Trophoblast cell (in vitro differentiated cells and primary cell): ENCODE results near the gene SKP2.
"Not testable (repeated sequence)": the region's sequence is repeated elsewhere in the genome, so short reads cannot be mapped to it uniquely, and the experiment has no call there.

Experiments used
- DNase-seq, 2 donors: peaks; one replicate each; pipeline ENCODE4 v3.0.0-alpha.2; 2016
- H2AFZ ChIP-seq: 2 replicates; pipeline ENCODE4 v1.6.1; 2013; ENCODE audit warnings: low read length, moderate library complexity, mild to moderate bottlenecking; ENCODE audit not compliant: insufficient read depth, poor library complexity
- H2AK5ac ChIP-seq: 2 replicates; pipeline ENCODE4 v1.6.1; 2013; ENCODE audit warnings: mild to moderate bottlenecking, low read length
- H2BK120ac ChIP-seq: 2 replicates; pipeline ENCODE4 v1.6.1; 2013; ENCODE audit warnings: low read length, mild to moderate bottlenecking, moderate library complexity; ENCODE audit not compliant: insufficient read depth, poor library complexity
- H2BK12ac ChIP-seq: 2 replicates; pipeline ENCODE4 v1.6.1; 2013; ENCODE audit warnings: mild to moderate bottlenecking, low read length, moderate library complexity
- H2BK5ac ChIP-seq: 2 replicates; pipeline ENCODE4 v1.6.1; 2013; ENCODE audit warnings: low read length, low read depth, moderate library complexity, mild to moderate bottlenecking; ENCODE audit not compliant: poor library complexity
- H3K14ac ChIP-seq: 2 replicates; pipeline ENCODE4 v1.6.1; 2013; ENCODE audit warnings: mild to moderate bottlenecking, low read length
- H3K18ac ChIP-seq: 2 replicates; pipeline ENCODE4 v1.6.1; 2013; ENCODE audit warnings: mild to moderate bottlenecking, low read length
- H3K23ac ChIP-seq: 2 replicates; pipeline ENCODE4 v1.6.1; 2013; ENCODE audit warnings: low read length
- H3K27ac ChIP-seq: 2 replicates; pipeline ENCODE4 v1.5.1; 2013; ENCODE audit warnings: low read depth, mild to moderate bottlenecking, inconsistent platforms, low read length, moderate library complexity
- H3K27me3 ChIP-seq: 2 replicates; pipeline ENCODE4 v1.6.1; 2013; ENCODE audit warnings: inconsistent platforms, mild to moderate bottlenecking, low read length, moderate library complexity; ENCODE audit not compliant: insufficient read depth
- H3K36me3 ChIP-seq, 2 experiments: 1 replicate in 1 of 2; 2 replicates in 1 of 2; pipeline ENCODE4 v1.6.1; 2013; ENCODE audit warnings: low read length in 2 of 2, mild to moderate bottlenecking in 2 of 2, moderate library complexity in 1 of 2; ENCODE audit not compliant: insufficient read depth in 2 of 2, control insufficient read depth in 1 of 2
- H3K4ac ChIP-seq: 2 replicates; pipeline ENCODE4 v1.6.1; 2013; ENCODE audit warnings: low read depth, mild to moderate bottlenecking, low read length, moderate library complexity
- H3K4me1 ChIP-seq, 2 experiments: 1 replicate in 1 of 2; 2 replicates in 1 of 2; pipeline ENCODE4 v1.6.1; 2013; ENCODE audit warnings: low read length in 2 of 2, mild to moderate bottlenecking in 2 of 2, moderate library complexity in 1 of 2; ENCODE audit not compliant: insufficient read depth in 2 of 2, control insufficient read depth in 1 of 2
- H3K4me2 ChIP-seq: 2 replicates; pipeline ENCODE4 v1.6.1; 2013; ENCODE audit warnings: inconsistent platforms, mild to moderate bottlenecking, low read length, moderate library complexity
- H3K4me3 ChIP-seq: 2 replicates; pipeline ENCODE4 v1.5.1; 2013; ENCODE audit warnings: mild to moderate bottlenecking, low read depth, low read length, inconsistent platforms
- H3K79me1 ChIP-seq: one replicate; pipeline ENCODE4 v1.6.1; 2013; ENCODE audit warnings: low read length
- H3K79me2 ChIP-seq: 2 replicates; pipeline ENCODE4 v1.6.1; 2013; ENCODE audit warnings: low read length, mild to moderate bottlenecking; ENCODE audit not compliant: control insufficient read depth, insufficient read depth, poor library complexity
- H3K9ac ChIP-seq: 2 replicates; pipeline ENCODE4 v1.6.1; 2013; ENCODE audit warnings: mild to moderate bottlenecking, low read length
- H3K9me3 ChIP-seq: 2 replicates; pipeline ENCODE4 v1.6.1; 2013; ENCODE audit warnings: low read depth, mild to moderate bottlenecking, control low read depth, inconsistent platforms, low read length; ENCODE audit not compliant: insufficient read depth
- H4K12ac ChIP-seq: 2 replicates; pipeline ENCODE4 v1.6.1; 2013; ENCODE audit warnings: low read depth, mild to moderate bottlenecking, low read length, moderate library complexity
- H4K8ac ChIP-seq: 2 replicates; pipeline ENCODE4 v1.6.1; 2013; ENCODE audit warnings: low read depth, mild to moderate bottlenecking, low read length, moderate library complexity
- H4K91ac ChIP-seq: one replicate; pipeline ENCODE4 v1.6.1; 2013; ENCODE audit warnings: low read depth, mild to moderate bottlenecking, low read length, moderate library complexity
- WGBS: extraction: QIAGEN DNeasy Blood & Tissue Kit; methylation state at CpG from one replicate; pipeline ENCODE4 v1.1.7; 2013; ENCODE audit warnings: missing lambda C conversion rate; ENCODE audit not compliant: insufficient read length, insufficient coverage; ENCODE audit errors: extremely low coverage; 5-methylcytosine and 5-hydroxymethylcytosine counted together

The SKP2 gene

GRCh38 chr5:36198281-36198680 is 46.4 kb downstream of the SKP2 start:
- no peak overlapping the region for H2BK5ac ChIP-seq
- H3K27me3 ChIP-seq: no peaks in the 10 kb centered on the region
- no peak overlapping the region for H2BK12ac ChIP-seq
- no peak overlapping the region for H3K14ac ChIP-seq
- H3K18ac ChIP-seq: no peak overlapping the region
- H4K12ac ChIP-seq: no peak overlapping the region
- H3K4me3 ChIP-seq: no peak overlapping the region
- H3K9me3 ChIP-seq: no peaks in the 10 kb centered on the region
- H3K4me1 ChIP-seq: no peaks in the 10 kb centered on the region
- H3K27ac ChIP-seq: no peak overlapping the region
- peak; percentile 2 to 53 for DNase-seq
- no peaks in the 10 kb centered on the region for H3K36me3 ChIP-seq
- H3K23ac ChIP-seq: no peak overlapping the region
- no peak overlapping the region for H3K4me2 ChIP-seq
- no peak overlapping the region for H3K9ac ChIP-seq
- no peak overlapping the region for H4K8ac ChIP-seq
- H2BK120ac ChIP-seq: no peak overlapping the region
- no peaks in the 10 kb centered on the region for H3K79me1 ChIP-seq
- no peak overlapping the region for H4K91ac ChIP-seq
- no peak overlapping the region for H3K4ac ChIP-seq
- H2AK5ac ChIP-seq: no peak overlapping the region
- H2AFZ ChIP-seq: no peak overlapping the region
- H3K79me2 ChIP-seq: no peaks in the 10 kb centered on the region

DNA sequence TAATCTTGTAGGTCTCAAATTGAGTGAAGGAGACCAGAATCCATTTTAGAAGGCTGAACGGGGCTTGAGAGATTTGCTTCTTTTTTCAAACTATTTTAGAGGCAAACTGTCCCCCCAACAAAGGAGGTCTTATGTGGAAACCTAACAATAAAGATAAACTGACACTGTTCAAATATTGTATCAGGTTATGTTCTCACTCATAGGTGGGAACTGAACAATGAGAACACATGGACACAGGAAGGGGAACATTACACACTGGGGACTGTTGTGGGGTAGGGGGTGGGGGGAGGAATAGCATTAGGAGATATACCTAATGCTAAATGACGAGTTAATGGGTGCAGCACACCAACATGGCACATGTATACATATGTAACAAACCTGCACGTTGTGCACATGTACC is 46.9 kb downstream of the SKP2 start:
- H3K79me1 ChIP-seq, H2AK5ac ChIP-seq, H3K23ac ChIP-seq, H3K27me3 ChIP-seq, H3K4me2 ChIP-seq, H3K4ac ChIP-seq, H2AFZ ChIP-seq, H4K91ac ChIP-seq, H2BK120ac ChIP-seq, H3K14ac ChIP-seq, H4K12ac ChIP-seq, H3K27ac ChIP-seq, H2BK5ac ChIP-seq, H3K4me3 ChIP-seq, H3K36me3 ChIP-seq, H3K9me3 ChIP-seq, H3K79me2 ChIP-seq, H3K9ac ChIP-seq, H3K18ac ChIP-seq, H4K8ac ChIP-seq, DNase-seq, H3K4me1 ChIP-seq, H2BK12ac ChIP-seq: not testable (repeated sequence)
- no CpG with 5 or more reads among the region's 3 CpGs for WGBS

DNA sequence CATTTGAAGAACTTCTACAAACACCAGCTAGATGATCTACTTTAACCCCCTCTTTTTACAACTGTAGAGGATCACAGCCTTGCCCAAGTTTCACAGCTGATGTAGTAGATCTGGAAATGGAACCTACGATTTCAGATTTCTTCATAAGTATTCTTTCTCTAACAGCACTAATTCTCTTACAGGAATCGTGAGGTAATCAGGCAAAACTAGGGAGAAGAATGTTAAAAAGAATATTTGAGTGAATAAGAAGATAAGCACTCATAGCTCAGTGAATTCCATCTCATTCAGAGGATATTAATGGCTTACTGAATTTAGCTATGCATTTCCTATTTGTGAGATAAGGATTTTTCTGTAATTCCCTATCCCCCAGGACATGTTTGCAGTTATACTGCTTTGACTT is 47.7 kb downstream of the SKP2 start:
- no peaks in the 10 kb centered on the region for H3K27me3 ChIP-seq
- no peak overlapping the region for H3K4ac ChIP-seq
- H2AFZ ChIP-seq: no peak overlapping the region
- no peak overlapping the region for H3K18ac ChIP-seq
- WGBS: no CpG with 5 or more reads among the region's 2 CpGs
- H3K4me2 ChIP-seq: no peak overlapping the region
- H3K79me1 ChIP-seq: no peaks in the 10 kb centered on the region
- no peak overlapping the region for H2BK5ac ChIP-seq
- H4K12ac ChIP-seq: no peak overlapping the region
- no peaks in the 10 kb centered on the region for H3K9me3 ChIP-seq
- no peaks in the 10 kb centered on the region for H3K4me1 ChIP-seq
- no peak overlapping the region for H3K23ac ChIP-seq
- H3K79me2 ChIP-seq: no peaks in the 10 kb centered on the region
- no peak overlapping the region for H3K27ac ChIP-seq
- H4K91ac ChIP-seq: no peak overlapping the region
- no peak overlapping the region for H2BK120ac ChIP-seq
- H2BK12ac ChIP-seq: no peak overlapping the region
- H3K14ac ChIP-seq: no peak overlapping the region
- H2AK5ac ChIP-seq: no peak overlapping the region
- no peak overlapping the region for H4K8ac ChIP-seq
- no peak overlapping the region for H3K4me3 ChIP-seq
- no peak overlapping the region for H3K9ac ChIP-seq
- peak; percentile 50 to 89 for DNase-seq
- H3K36me3 ChIP-seq: no peaks in the 10 kb centered on the region

DNA sequence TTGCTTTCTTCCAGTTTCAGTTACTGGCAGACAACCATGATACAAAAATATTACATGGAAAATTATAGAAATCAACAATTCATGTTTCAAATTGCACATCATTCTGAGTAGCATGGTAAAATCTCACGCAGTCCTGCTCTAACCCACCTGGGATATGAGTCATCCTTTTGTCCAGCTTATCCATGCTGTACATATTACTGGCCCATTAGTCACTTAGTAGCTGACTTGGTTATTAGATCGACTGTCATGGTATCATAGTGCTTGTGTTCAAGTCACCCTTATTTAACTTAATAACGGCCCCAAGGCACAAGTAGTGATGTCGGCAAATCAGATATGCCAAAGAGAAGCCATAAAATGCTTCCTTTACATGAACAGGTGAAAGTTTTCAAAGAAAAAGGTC is 48.6 kb downstream of the SKP2 start:
- Histone ChIP-seq H3K4me3 (no peak overlapping the region), H3K27ac (no peak overlapping the region), H4K12ac (peak overlapping the region; percentile 18), H3K9ac (no peak overlapping the region), H2BK120ac (no peak overlapping the region), H2AK5ac (no peak overlapping the region), H3K4me2 (no peak overlapping the region), H2AFZ (no peak overlapping the region), H3K4ac (no peak overlapping the region), H2BK5ac (no peak overlapping the region), H3K27me3 (no peaks in the 10 kb centered on the region), H4K8ac (no peak overlapping the region), H3K23ac (no peak overlapping the region), H3K9me3 (no peaks in the 10 kb centered on the region), H2BK12ac (no peak overlapping the region), H3K4me1 (no peaks in the 10 kb centered on the region), H3K14ac (no peak overlapping the region), H4K91ac (no peak overlapping the region), H3K79me2 (no peaks in the 10 kb centered on the region), H3K36me3 (peaks cover 0 to 2% of the 10 kb centered on the region in 2 experiments), H3K79me1 (no peaks in the 10 kb centered on the region), H3K18ac (no peak overlapping the region)
- WGBS: no CpG with 5 or more reads among the region's 4 CpGs
- DNase-seq: peak; percentile 61 to 79
